ENCODE measurements around the gene PAPSS1.
A peak's percentile ranks its signal among the peaks of the same experiment; 100 is the strongest.
"Not testable (repeated sequence)": the region's sequence is repeated elsewhere in the genome, so short reads cannot be mapped to it uniquely, and the experiment has no call there.

The PAPSS1 gene

GRCh38 chr4:107710493-107711459, 9.3 kb downstream of the PAPSS1 start:
- Histone ChIP-seq H3K4me3 (ENCODE audit: low read length in 2 of 2) (no peak overlapping the region), H3K9me3 (ENCODE audit: control insufficient read depth in 2 of 2, low read length in 2 of 2) (peaks cover 2 to 4% of the 10 kb centered on the region in 2 donors), H3K27ac (ENCODE audit: low read length) (no peak overlapping the region)

GRCh38 chr4:107709916-107710315, 10.1 kb downstream of the PAPSS1 start:
- Histone ChIP-seq H3K27me3 (ENCODE audit: control insufficient read depth in 1 of 2, insufficient read depth in 2 of 2, low read length in 2 of 2) (no peaks in the 10 kb centered on the region), H3K36me3 (ENCODE audit: control insufficient read depth in 2 of 2, insufficient read depth in 2 of 2, low read length in 2 of 2) (no peaks in the 10 kb centered on the region), H3K9ac (ENCODE audit: low read length in 2 of 2) (no peak overlapping the region), H3K9me3 (ENCODE audit: control insufficient read depth in 2 of 2, low read length in 2 of 2) (peaks cover 2 to 8% of the 10 kb centered on the region in 2 donors), H3K4me1 (ENCODE audit: control insufficient read depth, insufficient read depth, low read length) (no peaks in the 10 kb centered on the region), H3K4me3 (ENCODE audit: low read length in 2 of 2) (no peak overlapping the region), H3K27ac (ENCODE audit: low read length) (no peak overlapping the region)

More at GRCh38 chr4:107710493-107711459, 9.3 kb downstream of the PAPSS1 start:
- Histone ChIP-seq H3K27me3 (ENCODE audit: control insufficient read depth in 1 of 2, insufficient read depth in 2 of 2, low read length in 2 of 2) (no peaks in the 10 kb centered on the region), H3K9ac (ENCODE audit: low read length in 2 of 2) (no peak overlapping the region), H3K36me3 (ENCODE audit: control insufficient read depth in 2 of 2, insufficient read depth in 2 of 2, low read length in 2 of 2) (no peaks in the 10 kb centered on the region), H3K4me1 (ENCODE audit: control insufficient read depth, insufficient read depth, low read length) (no peaks in the 10 kb centered on the region)

GRCh38 chr4:107708225-107708624, 11.8 kb downstream of the PAPSS1 start:
- Histone ChIP-seq H3K9me3 (ENCODE audit: control insufficient read depth in 2 of 2, low read length in 2 of 2) (peaks cover 2 to 8% of the 10 kb centered on the region in 2 donors), H3K4me3 (ENCODE audit: low read length in 2 of 2) (no peak overlapping the region), H3K27ac (ENCODE audit: low read length) (no peak overlapping the region), H3K36me3 (ENCODE audit: control insufficient read depth in 2 of 2, insufficient read depth in 2 of 2, low read length in 2 of 2) (no peaks in the 10 kb centered on the region), H3K4me1 (ENCODE audit: control insufficient read depth, insufficient read depth, low read length) (no peaks in the 10 kb centered on the region), H3K9ac (ENCODE audit: low read length in 2 of 2) (no peak overlapping the region), H3K27me3 (ENCODE audit: control insufficient read depth in 1 of 2, insufficient read depth in 2 of 2, low read length in 2 of 2) (no peaks in the 10 kb centered on the region)

- peaks cover 2 to 8% of the 10 kb centered on the region in 2 donors for H3K9me3 ChIP-seq (ENCODE audit: control insufficient read depth in 2 of 2, low read length in 2 of 2)
- no peak overlapping the region for H3K9ac ChIP-seq (ENCODE audit: low read length in 2 of 2)
- H3K27me3 ChIP-seq (ENCODE audit: control insufficient read depth in 1 of 2, insufficient read depth in 2 of 2, low read length in 2 of 2): no peaks in the 10 kb centered on the region
- no peak overlapping the region for H3K4me3 ChIP-seq (ENCODE audit: low read length in 2 of 2)
- no peaks in the 10 kb centered on the region for H3K4me1 ChIP-seq (ENCODE audit: control insufficient read depth, insufficient read depth, low read length)
- no peak overlapping the region for H3K27ac ChIP-seq (ENCODE audit: low read length)
- H3K36me3 ChIP-seq (ENCODE audit: control insufficient read depth in 2 of 2, insufficient read depth in 2 of 2, low read length in 2 of 2): no peaks in the 10 kb centered on the region
These were observed 14.1 kb downstream of the PAPSS1 start for GRCh38 chr4:107705742-107706556.

- no peaks in the 10 kb centered on the region for H3K4me1 ChIP-seq (ENCODE audit: control insufficient read depth, insufficient read depth, low read length)
- no peak overlapping the region for H3K27ac ChIP-seq (ENCODE audit: low read length)
- H3K9ac ChIP-seq (ENCODE audit: low read length in 2 of 2): no peak overlapping the region
- no peak overlapping the region for H3K4me3 ChIP-seq (ENCODE audit: low read length in 2 of 2)
- no peaks in the 10 kb centered on the region for H3K27me3 ChIP-seq (ENCODE audit: control insufficient read depth in 1 of 2, insufficient read depth in 2 of 2, low read length in 2 of 2)
- H3K9me3 ChIP-seq (ENCODE audit: control insufficient read depth in 2 of 2, low read length in 2 of 2): peaks cover 2 to 5% of the 10 kb centered on the region in 2 donors
- peaks cover 0 to 3% of the 10 kb centered on the region in 2 donors for H3K36me3 ChIP-seq (ENCODE audit: control insufficient read depth in 2 of 2, insufficient read depth in 2 of 2, low read length in 2 of 2)
These were observed 18.5 kb downstream of the PAPSS1 start for GRCh38 chr4:107701565-107701964.

- Histone ChIP-seq H3K4me3 (ENCODE audit: low read length in 2 of 2) (no peak overlapping the region), H3K9ac (ENCODE audit: low read length in 2 of 2) (no peak overlapping the region), H3K36me3 (ENCODE audit: control insufficient read depth in 2 of 2, insufficient read depth in 2 of 2, low read length in 2 of 2) (peaks cover 0 to 3% of the 10 kb centered on the region in 2 donors)
These were observed 20.4 kb downstream of the PAPSS1 start for GRCh38 chr4:107699466-107700206.

GRCh38 chr4:107696187-107696586, 23.8 kb downstream of the PAPSS1 start:
- H3K4me3 ChIP-seq (ENCODE audit: low read length in 2 of 2); H3K9me3 ChIP-seq (ENCODE audit: control insufficient read depth in 2 of 2, low read length in 2 of 2); H3K27me3 ChIP-seq (ENCODE audit: control insufficient read depth in 1 of 2, insufficient read depth in 2 of 2, low read length in 2 of 2); H3K9ac ChIP-seq (ENCODE audit: low read length in 2 of 2); H3K36me3 ChIP-seq (ENCODE audit: control insufficient read depth in 2 of 2, insufficient read depth in 2 of 2, low read length in 2 of 2); H3K4me1 ChIP-seq (ENCODE audit: control insufficient read depth, insufficient read depth, low read length); H3K27ac ChIP-seq (ENCODE audit: low read length): not testable (repeated sequence)

More at GRCh38 chr4:107699466-107700206, 20.4 kb downstream of the PAPSS1 start:
- Histone ChIP-seq H3K27ac (ENCODE audit: low read length) (no peak overlapping the region), H3K4me1 (ENCODE audit: control insufficient read depth, insufficient read depth, low read length) (no peaks in the 10 kb centered on the region), H3K9me3 (ENCODE audit: control insufficient read depth in 2 of 2, low read length in 2 of 2) (peaks cover 0 to 3% of the 10 kb centered on the region in 2 donors), H3K27me3 (ENCODE audit: control insufficient read depth in 1 of 2, insufficient read depth in 2 of 2, low read length in 2 of 2) (no peaks in the 10 kb centered on the region)

- Histone ChIP-seq H3K27ac (ENCODE audit: low read length) (no peak overlapping the region), H3K36me3 (ENCODE audit: control insufficient read depth in 2 of 2, insufficient read depth in 2 of 2, low read length in 2 of 2) (peaks cover 0 to 9% of the 10 kb centered on the region in 2 donors), H3K4me1 (ENCODE audit: control insufficient read depth, insufficient read depth, low read length) (no peaks in the 10 kb centered on the region), H3K27me3 (ENCODE audit: control insufficient read depth in 1 of 2, insufficient read depth in 2 of 2, low read length in 2 of 2) (no peaks in the 10 kb centered on the region), H3K9ac (ENCODE audit: low read length in 2 of 2) (no peak overlapping the region), H3K4me3 (ENCODE audit: low read length in 2 of 2) (no peak overlapping the region), H3K9me3 (ENCODE audit: control insufficient read depth in 2 of 2, low read length in 2 of 2) (peaks cover 0 to 3% of the 10 kb centered on the region in 2 donors)
These were observed 26.9 kb downstream of the PAPSS1 start for GRCh38 chr4:107693132-107693531.

GRCh38 chr4:107692202-107692601, 27.8 kb downstream of the PAPSS1 start:
- Histone ChIP-seq H3K9me3 (ENCODE audit: control insufficient read depth in 2 of 2, low read length in 2 of 2) (peaks cover 0 to 3% of the 10 kb centered on the region in 2 donors), H3K27ac (ENCODE audit: low read length) (no peak overlapping the region), H3K27me3 (ENCODE audit: control insufficient read depth in 1 of 2, insufficient read depth in 2 of 2, low read length in 2 of 2) (no peaks in the 10 kb centered on the region), H3K9ac (ENCODE audit: low read length in 2 of 2) (no peak overlapping the region), H3K36me3 (ENCODE audit: control insufficient read depth in 2 of 2, insufficient read depth in 2 of 2, low read length in 2 of 2) (peaks cover 0 to 9% of the 10 kb centered on the region in 2 donors), H3K4me3 (ENCODE audit: low read length in 2 of 2) (no peak overlapping the region), H3K4me1 (ENCODE audit: control insufficient read depth, insufficient read depth, low read length) (no peaks in the 10 kb centered on the region)

GRCh38 chr4:107691378-107691777, 28.7 kb downstream of the PAPSS1 start:
- Histone ChIP-seq H3K27ac (ENCODE audit: low read length) (no peak overlapping the region), H3K9me3 (ENCODE audit: control insufficient read depth in 2 of 2, low read length in 2 of 2) (peaks cover 0 to 2% of the 10 kb centered on the region in 2 donors), H3K27me3 (ENCODE audit: control insufficient read depth in 1 of 2, insufficient read depth in 2 of 2, low read length in 2 of 2) (no peaks in the 10 kb centered on the region), H3K9ac (ENCODE audit: low read length in 2 of 2) (peak overlapping the region in 1 of 2 donors; percentile 13), H3K4me3 (ENCODE audit: low read length in 2 of 2) (no peak overlapping the region), H3K36me3 (ENCODE audit: control insufficient read depth in 2 of 2, insufficient read depth in 2 of 2, low read length in 2 of 2) (peaks cover 3 to 9% of the 10 kb centered on the region in 2 donors), H3K4me1 (ENCODE audit: control insufficient read depth, insufficient read depth, low read length) (no peaks in the 10 kb centered on the region)
